Parathyroid adenoma (tissue), 2 donors: ENCODE data around the gene PRPF19.
A peak's percentile ranks its signal among the peaks of the same experiment; 100 is the strongest.

Experiments
- H2AFZ ChIP-seq: fragments of 300-600 bp; sonication (generic); one replicate; pipeline ENCODE4 v1.7.0; 2017; ENCODE audit warnings: antibody characterized with exemption, mild to moderate bottlenecking
- H3K27ac ChIP-seq: fragments of 300-600 bp; sonication (generic); one replicate; pipeline ENCODE4 v1.7.0; 2017
- H3K27me3 ChIP-seq: fragments of 300-600 bp; sonication (generic); one replicate; pipeline ENCODE4 v1.7.0; 2017; ENCODE audit warnings: low read length; ENCODE audit not compliant: control insufficient read depth, insufficient read depth
- H3K36me3 ChIP-seq: fragments of 300-600 bp; sonication (generic); one replicate; pipeline ENCODE4 v1.7.0; 2017; ENCODE audit warnings: low read length; ENCODE audit not compliant: control insufficient read depth, insufficient read depth
- H3K4me1 ChIP-seq: fragments of 300-600 bp; sonication (generic); one replicate; pipeline ENCODE4 v1.7.0; 2017; ENCODE audit warnings: control low read depth
- H3K4me2 ChIP-seq: fragments of 300-600 bp; sonication (generic); one replicate; pipeline ENCODE4 v1.7.0; 2017; ENCODE audit warnings: low read length
- H3K4me3 ChIP-seq: fragments of 300-600 bp; sonication (generic); one replicate; pipeline ENCODE4 v1.7.0; 2017; ENCODE audit warnings: low read depth, low read length
- H3K79me2 ChIP-seq: fragments of 300-600 bp; sonication (generic); one replicate; pipeline ENCODE4 v1.7.0; 2017; ENCODE audit warnings: control low read depth
- H3K9ac ChIP-seq: fragments of 300-600 bp; sonication (generic); one replicate; pipeline ENCODE4 v1.7.0; 2017; ENCODE audit warnings: mild to moderate bottlenecking
- H3K9me3 ChIP-seq: fragments of 300-600 bp; sonication (generic); one replicate; pipeline ENCODE4 v1.7.0; 2017; ENCODE audit warnings: low read length; ENCODE audit not compliant: control insufficient read depth
- CTCF ChIP-seq: fragments of 300-600 bp; sonication (generic); IDR thresholded peaks from one replicate; pipeline ENCODE4 v1.7.0; 2017; ENCODE audit warnings: antibody characterized with exemption, mild to moderate bottlenecking
- donor health status: primary hyperparathyroidism.

Gene PRPF19

GRCh38 chr11:60842668-60843600 lies 63.5 kb downstream of the PRPF19 start:
- Histone ChIP-seq H2AFZ (peak overlapping the region; percentile 2), H3K27ac (peak overlapping the region; percentile 100), H3K4me1 (peaks cover 30% of the 10 kb centered on the region), H3K36me3 (peaks cover 8% of the 10 kb centered on the region), H3K79me2 (peaks cover 36% of the 10 kb centered on the region), H3K9me3 (no peaks in the 10 kb centered on the region), H3K27me3 (no peaks in the 10 kb centered on the region), H3K9ac (peak overlapping the region; percentile 99), H3K4me2 (peak overlapping the region; percentile 75), H3K4me3 (peak overlapping the region; percentile 96)
- TF ChIP-seq CTCF: no peak

GRCh38 chr11:60841797-60842667 lies 64.4 kb downstream of the PRPF19 start, which contains the start of gene CCDC86:
Gene CCDC86 (plus strand): TSS chr11:60842113. CDS start chr11:60842125, 12 bp downstream.
- Histone ChIP-seq H3K4me2 (peak within 1 kb of the TSS; percentile 75), H3K4me3 (peak within 1 kb of the TSS; percentile 96), H3K36me3 (peaks cover 8% of the 10 kb centered on the region), H3K4me1 (peaks cover 39% of the 10 kb centered on the region), H3K9ac (peak within 1 kb of the TSS; percentile 99), H3K27ac (peak within 1 kb of the TSS; percentile 100), H2AFZ (peak within 1 kb of the TSS; percentile 2), H3K27me3 (no peaks in the 10 kb centered on the region), H3K79me2 (peaks cover 31% of the 10 kb centered on the region), H3K9me3 (no peaks in the 10 kb centered on the region)
- no peak for TF ChIP-seq CTCF
